Neutrophil (primary cell): ENCODE measurements around the gene SNRNP25.

Experiments
- H3K27ac ChIP-seq: fragments of 200-600 bp; sonication (generic); 2 replicates; pipeline ENCODE4 v1.5.1; 2016; ENCODE audit warnings: mild to moderate bottlenecking, moderate library complexity
- H3K27me3 ChIP-seq: fragments of 200-600 bp; sonication (generic); 2 replicates; pipeline ENCODE4 v1.6.0; 2016; ENCODE audit warnings: mild to moderate bottlenecking
- H3K36me3 ChIP-seq: fragments of 200-600 bp; sonication (generic); 2 replicates; pipeline ENCODE4 v1.5.1; 2017
- H3K4me1 ChIP-seq, 2 experiments: fragments of 200-600 bp in 1 of 2; sonication (generic) in 1 of 2; 1 replicate in 1 of 2; 2 replicates in 1 of 2; pipeline versions ENCODE4 v1.5.1 to v1.6.1; 2013 to 2016; ENCODE audit warnings: low read depth in 1 of 2, low read length in 1 of 2, mild to moderate bottlenecking in 1 of 2, moderate library complexity in 1 of 2; ENCODE audit not compliant: control insufficient read depth in 1 of 2, insufficient read depth in 1 of 2
- H3K4me3 ChIP-seq, 2 experiments: fragments of 200-600 bp in 1 of 2; sonication (generic) in 1 of 2; 1 replicate in 1 of 2; 2 replicates in 1 of 2; pipeline ENCODE4 v1.5.1; 2013 to 2016; ENCODE audit warnings: low read depth in 1 of 2, low read length in 1 of 2, mild to moderate bottlenecking in 1 of 2, moderate library complexity in 1 of 2
- H3K9me3 ChIP-seq: fragments of 200-600 bp; sonication (generic); 2 replicates; pipeline ENCODE4 v1.5.1; 2016
- TF ChIP-seq, protein P1 (sequence below): fragments of 200-600 bp; sonication (generic); IDR thresholded peaks from 2 replicates; pipeline ENCODE4 v1.5.1; 2016; ENCODE audit warnings: antibody characterized with exemption

SNRNP25 gene

DNA sequence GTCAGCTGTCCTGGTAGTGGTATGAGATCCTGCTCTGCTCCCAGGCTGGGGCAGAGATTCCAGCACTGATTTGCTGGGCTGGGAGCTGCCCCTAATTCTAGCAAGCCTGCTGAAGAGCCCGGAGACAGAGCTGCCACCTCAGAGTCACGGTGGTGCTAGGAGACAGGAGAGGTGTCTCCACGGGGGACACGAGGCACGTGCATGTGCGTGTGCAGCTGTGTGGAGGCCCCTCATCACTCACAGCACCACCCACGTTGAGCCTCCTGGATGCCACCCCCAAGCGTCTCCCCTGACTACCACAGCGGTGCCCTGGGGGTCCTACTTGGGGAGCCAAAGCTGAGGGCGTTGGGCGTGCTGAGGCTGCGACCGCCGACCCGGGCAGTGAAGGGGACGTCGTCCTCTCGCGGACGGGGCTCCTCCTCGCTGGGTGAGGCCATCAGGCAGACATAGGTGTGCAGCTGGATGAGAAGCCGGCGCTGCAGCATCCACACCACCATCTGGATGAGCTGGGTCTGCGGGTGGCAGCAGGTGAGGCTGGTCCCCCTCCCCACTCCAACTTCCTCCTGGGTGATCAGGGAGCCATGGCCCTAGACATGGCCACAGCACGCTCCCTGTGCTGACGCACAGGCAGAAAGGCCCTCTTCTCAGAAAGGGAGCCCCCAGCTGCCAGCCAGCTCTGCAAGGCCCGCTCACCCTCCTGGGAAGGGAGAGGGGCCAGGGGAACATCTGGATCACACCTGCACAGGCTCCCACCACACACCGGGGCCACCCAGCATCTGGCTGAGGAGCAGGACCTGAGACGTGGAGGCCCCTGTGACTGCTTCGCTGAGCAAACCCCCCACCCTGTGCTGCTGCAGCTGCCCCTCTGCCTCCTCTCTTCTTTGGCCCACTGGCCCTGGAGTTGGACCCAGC, 36.0 kb downstream of the SNRNP25 start:
- no peaks in the 10 kb centered on the region for H3K27me3 ChIP-seq
- TF ChIP-seq, protein P1, sequence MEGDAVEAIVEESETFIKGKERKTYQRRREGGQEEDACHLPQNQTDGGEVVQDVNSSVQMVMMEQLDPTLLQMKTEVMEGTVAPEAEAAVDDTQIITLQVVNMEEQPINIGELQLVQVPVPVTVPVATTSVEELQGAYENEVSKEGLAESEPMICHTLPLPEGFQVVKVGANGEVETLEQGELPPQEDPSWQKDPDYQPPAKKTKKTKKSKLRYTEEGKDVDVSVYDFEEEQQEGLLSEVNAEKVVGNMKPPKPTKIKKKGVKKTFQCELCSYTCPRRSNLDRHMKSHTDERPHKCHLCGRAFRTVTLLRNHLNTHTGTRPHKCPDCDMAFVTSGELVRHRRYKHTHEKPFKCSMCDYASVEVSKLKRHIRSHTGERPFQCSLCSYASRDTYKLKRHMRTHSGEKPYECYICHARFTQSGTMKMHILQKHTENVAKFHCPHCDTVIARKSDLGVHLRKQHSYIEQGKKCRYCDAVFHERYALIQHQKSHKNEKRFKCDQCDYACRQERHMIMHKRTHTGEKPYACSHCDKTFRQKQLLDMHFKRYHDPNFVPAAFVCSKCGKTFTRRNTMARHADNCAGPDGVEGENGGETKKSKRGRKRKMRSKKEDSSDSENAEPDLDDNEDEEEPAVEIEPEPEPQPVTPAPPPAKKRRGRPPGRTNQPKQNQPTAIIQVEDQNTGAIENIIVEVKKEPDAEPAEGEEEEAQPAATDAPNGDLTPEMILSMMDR, result no peak
- H3K36me3 ChIP-seq, result peaks cover 49% of the 10 kb centered on the region
- H3K27ac ChIP-seq, result no peak overlapping the region
- H3K4me1 ChIP-seq, result peaks cover 4% of the 10 kb centered on the region in 2 experiments
- no peak overlapping the region for H3K4me3 ChIP-seq
- H3K9me3 ChIP-seq, result no peaks in the 10 kb centered on the region

DNA sequence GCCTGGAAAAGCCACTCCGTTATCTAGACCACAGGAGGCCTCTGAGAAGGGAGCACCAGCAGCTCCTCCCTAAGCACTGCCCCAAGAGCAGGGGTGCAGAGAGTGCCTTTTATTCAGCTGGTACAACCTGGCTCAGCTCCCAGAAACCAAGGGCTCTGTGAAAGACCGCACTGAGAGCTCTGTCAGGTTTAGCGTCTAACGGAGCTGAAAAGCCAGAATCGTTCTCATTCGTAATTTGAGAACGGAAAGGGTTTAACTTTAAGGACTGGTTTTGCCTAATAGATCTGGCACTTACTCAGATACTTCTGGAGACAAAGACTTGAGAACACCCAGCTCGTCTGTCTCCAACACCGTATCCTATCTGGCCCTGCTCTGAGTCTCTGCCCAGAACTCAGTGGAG, 37.9 kb downstream of the SNRNP25 start:
- no peaks in the 10 kb centered on the region for H3K27me3 ChIP-seq
- no peak overlapping the region for H3K27ac ChIP-seq
- TF ChIP-seq, protein P1, result no peak
- no peaks in the 10 kb centered on the region for H3K4me1 ChIP-seq
- no peak overlapping the region for H3K4me3 ChIP-seq
- H3K36me3 ChIP-seq, result peaks cover 34% of the 10 kb centered on the region
- H3K9me3 ChIP-seq, result no peaks in the 10 kb centered on the region

DNA sequence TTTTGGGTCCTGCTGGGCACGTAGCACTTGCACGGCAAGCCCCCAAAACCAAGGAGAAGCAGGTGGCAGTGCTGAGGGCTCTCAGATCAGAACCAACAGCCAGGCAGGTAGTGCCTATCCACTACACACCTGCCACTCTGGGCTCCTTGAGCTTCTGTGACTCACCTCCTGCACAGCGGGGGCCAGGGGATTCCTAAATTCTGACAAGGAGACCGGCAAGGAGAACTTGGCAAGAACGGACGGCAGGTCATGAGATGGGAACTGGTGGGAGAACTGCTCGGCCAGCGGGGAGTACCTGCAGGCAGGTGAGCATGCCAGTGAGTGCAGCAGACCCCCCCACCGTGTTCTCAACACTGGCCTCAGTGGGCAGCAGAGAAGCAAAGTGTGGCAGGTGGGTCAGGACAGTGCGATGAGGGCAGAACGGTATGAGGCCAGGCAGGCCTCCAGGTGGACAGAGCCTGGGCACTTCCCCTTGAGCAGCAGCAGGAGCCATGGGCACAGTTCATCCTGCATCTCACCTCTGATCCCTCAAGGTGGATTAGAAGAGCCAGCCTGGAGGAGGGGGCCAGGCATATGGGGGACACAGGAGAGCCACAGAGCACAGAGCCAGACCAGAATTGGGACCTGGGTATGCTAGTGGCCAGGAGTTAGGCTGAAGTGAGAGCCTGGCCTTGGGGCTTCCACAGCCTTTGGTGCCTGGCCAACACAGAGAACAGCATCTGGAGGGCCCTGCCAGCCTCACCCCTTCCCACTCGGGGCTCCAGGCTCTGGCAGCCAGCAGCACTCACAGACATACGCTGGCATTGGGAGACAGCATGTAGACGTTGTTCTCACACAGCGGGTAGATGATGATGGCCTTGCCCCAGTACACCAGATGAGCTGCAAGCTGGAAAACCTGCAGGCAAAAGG, 39.1 kb downstream of the SNRNP25 start:
- no peak overlapping the region for H3K27ac ChIP-seq
- TF ChIP-seq, protein P1, result no peak
- no peaks in the 10 kb centered on the region for H3K9me3 ChIP-seq
- H3K4me3 ChIP-seq, result no peak overlapping the region
- H3K36me3 ChIP-seq, result peaks cover 26% of the 10 kb centered on the region
- H3K4me1 ChIP-seq, result no peaks in the 10 kb centered on the region
- no peaks in the 10 kb centered on the region for H3K27me3 ChIP-seq

DNA sequence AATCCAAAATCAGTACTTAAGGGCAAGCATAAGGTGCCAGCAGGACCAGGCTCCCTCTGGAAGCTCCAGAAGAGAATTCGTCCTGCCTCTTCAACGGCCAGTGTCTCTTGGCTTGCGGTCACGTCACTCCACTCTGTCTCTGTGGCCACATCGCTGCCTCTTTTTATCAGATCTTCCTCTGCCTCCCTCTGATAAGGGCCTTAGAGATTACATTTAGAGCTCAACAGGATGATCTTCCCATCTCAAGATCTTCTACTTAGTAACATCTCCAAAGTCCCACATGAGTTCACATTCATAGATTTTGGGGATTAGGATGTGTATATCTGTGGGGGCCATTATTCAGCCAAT, 41.3 kb downstream of the SNRNP25 start:
- TF ChIP-seq, protein P1, result no peak
- no peaks in the 10 kb centered on the region for H3K9me3 ChIP-seq
- no peak overlapping the region for H3K27ac ChIP-seq
- H3K4me1 ChIP-seq, result no peaks in the 10 kb centered on the region
- H3K36me3 ChIP-seq, result peaks cover 7% of the 10 kb centered on the region
- H3K4me3 ChIP-seq, result no peak overlapping the region
- H3K27me3 ChIP-seq, result no peaks in the 10 kb centered on the region

DNA sequence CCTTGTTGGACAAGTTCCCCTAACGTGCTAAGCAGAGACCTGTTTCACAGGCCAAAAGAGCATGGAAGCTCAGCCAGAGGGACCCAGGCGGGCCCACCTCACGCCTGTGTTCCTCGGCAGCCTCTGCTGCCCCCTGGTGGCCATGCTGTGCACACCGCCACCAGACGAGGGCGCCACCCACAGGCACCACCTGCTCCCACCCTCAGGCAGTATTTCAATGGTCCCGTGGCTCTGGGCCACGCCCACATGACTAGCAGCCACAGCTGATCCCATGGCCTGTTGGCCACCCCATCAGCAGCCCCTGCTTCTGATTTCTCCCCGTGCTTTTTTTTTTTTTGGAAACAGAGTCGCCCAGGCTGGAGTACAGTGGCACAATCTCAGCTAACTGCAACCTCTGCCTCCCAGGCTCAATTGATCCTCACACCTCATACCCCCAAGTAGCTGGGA, 43.3 kb downstream of the SNRNP25 start:
- Histone ChIP-seq H3K9me3 (no peaks in the 10 kb centered on the region), H3K4me3 (no peak overlapping the region), H3K27me3 (no peaks in the 10 kb centered on the region), H3K36me3 (no peaks in the 10 kb centered on the region), H3K27ac (no peak overlapping the region), H3K4me1 (no peaks in the 10 kb centered on the region)
- TF ChIP-seq, protein P1, result peak; percentile 96
